ENCODE results near the gene C22orf23. TPM values are rescaled to one million over a fixed set of nuclear protein-coding genes. Genes with fewer than 3 reads are reported as not detected.

The C22orf23 gene
- total RNA-seq, 1 donor from 2014 or later, result 0.93 TPM

- no peaks in the 10 kb centered on the region for H3K36me3 Mint-ChIP-seq (ENCODE audit: insufficient read depth)
- H3K27me3 Mint-ChIP-seq, result no peaks in the 10 kb centered on the region
- no peak for TF ChIP-seq CTCF (IDR thresholded peaks at IDR 0.05; ENCODE audit: unreplicated experiment)
- no peak overlapping the region for H3K4me3 Mint-ChIP-seq (ENCODE audit: low read depth)
- H3K9me3 Mint-ChIP-seq (ENCODE audit: low read depth), result no peaks in the 10 kb centered on the region
- H3K4me1 Mint-ChIP-seq (ENCODE audit: low read depth), result peaks cover 12% of the 10 kb centered on the region
- no peak overlapping the region for H3K27ac Mint-ChIP-seq
- DNase-seq (ENCODE audit: low spot score, unreplicated experiment), result no peak
These were observed 42.7 kb upstream of the C22orf23 start for GRCh38 chr22:37996079-37996478.

- no peak for TF ChIP-seq CTCF (IDR thresholded peaks at IDR 0.05; ENCODE audit: unreplicated experiment)
These were observed 42.1 kb upstream of the C22orf23 start for GRCh38 chr22:37995460-37995859.

GRCh38 chr22:37994982-37995381 is 41.6 kb upstream of the C22orf23 start:
- TF ChIP-seq CTCF (IDR thresholded peaks at IDR 0.05; ENCODE audit: unreplicated experiment), result no peak
- H3K27me3 Mint-ChIP-seq, result no peaks in the 10 kb centered on the region
- H3K4me3 Mint-ChIP-seq (ENCODE audit: low read depth), result no peak overlapping the region
- peaks cover 10% of the 10 kb centered on the region for H3K4me1 Mint-ChIP-seq (ENCODE audit: low read depth)
- no peaks in the 10 kb centered on the region for H3K9me3 Mint-ChIP-seq (ENCODE audit: low read depth)
- no peak for DNase-seq (ENCODE audit: low spot score, unreplicated experiment)
- H3K27ac Mint-ChIP-seq, result no peak overlapping the region
- H3K36me3 Mint-ChIP-seq (ENCODE audit: insufficient read depth), result no peaks in the 10 kb centered on the region

More at GRCh38 chr22:37995460-37995859, 42.1 kb upstream of the C22orf23 start:
- no peaks in the 10 kb centered on the region for H3K36me3 Mint-ChIP-seq (ENCODE audit: insufficient read depth)
- H3K9me3 Mint-ChIP-seq (ENCODE audit: low read depth), result no peaks in the 10 kb centered on the region
- peaks cover 12% of the 10 kb centered on the region for H3K4me1 Mint-ChIP-seq (ENCODE audit: low read depth)
- no peaks in the 10 kb centered on the region for H3K27me3 Mint-ChIP-seq
- H3K4me3 Mint-ChIP-seq (ENCODE audit: low read depth), result no peak overlapping the region
- no peak overlapping the region for H3K27ac Mint-ChIP-seq
- no peak for DNase-seq (ENCODE audit: low spot score, unreplicated experiment)

GRCh38 chr22:37994049-37994448 is 40.6 kb upstream of the C22orf23 start:
- no peak for DNase-seq (ENCODE audit: low spot score, unreplicated experiment)
- H3K27ac Mint-ChIP-seq, result no peak overlapping the region
- no peaks in the 10 kb centered on the region for H3K9me3 Mint-ChIP-seq (ENCODE audit: low read depth)
- peaks cover 9% of the 10 kb centered on the region for H3K4me1 Mint-ChIP-seq (ENCODE audit: low read depth)
- H3K4me3 Mint-ChIP-seq (ENCODE audit: low read depth), result no peak overlapping the region
- H3K27me3 Mint-ChIP-seq, result no peaks in the 10 kb centered on the region
- TF ChIP-seq CTCF (IDR thresholded peaks at IDR 0.05; ENCODE audit: unreplicated experiment), result no peak
- no peaks in the 10 kb centered on the region for H3K36me3 Mint-ChIP-seq (ENCODE audit: insufficient read depth)

GRCh38 chr22:37991731-37992442 is 38.5 kb upstream of the C22orf23 start:
- H3K4me3 Mint-ChIP-seq (ENCODE audit: low read depth), result no peak overlapping the region
- H3K4me1 Mint-ChIP-seq (ENCODE audit: low read depth), result no peaks in the 10 kb centered on the region
- no peaks in the 10 kb centered on the region for H3K36me3 Mint-ChIP-seq (ENCODE audit: insufficient read depth)
- no peak for DNase-seq (ENCODE audit: low spot score, unreplicated experiment)
- no peaks in the 10 kb centered on the region for H3K27me3 Mint-ChIP-seq
- TF ChIP-seq CTCF (IDR thresholded peaks at IDR 0.05; ENCODE audit: unreplicated experiment), result no peak
- H3K27ac Mint-ChIP-seq, result no peak overlapping the region
- H3K9me3 Mint-ChIP-seq (ENCODE audit: low read depth), result no peaks in the 10 kb centered on the region
